Heart left ventricle (tissue), 16 donors: Measurements from ENCODE around the gene ZNF865. TPM values are rescaled to one million over a fixed set of nuclear protein-coding genes. Genes with fewer than 3 reads are reported as not detected.
"Not testable (repeated sequence)": the region's sequence is repeated elsewhere in the genome, so short reads cannot be mapped to it uniquely, and the experiment has no call there.

Experiments used
- ATAC-seq, 4 donors: fragments of 200-7000 bp; cut with Tn5 transposase; one replicate each; pipeline ENCODE4 v1.9.1; 2020 to 2022; ENCODE audit warnings: moderate library complexity in 4 of 4, mild to moderate bottlenecking in 3 of 4, moderate number of reproducible peaks in 1 of 4
- DNase-seq, 5 donors: peaks; one replicate each; pipeline ENCODE4 v3.0.0-alpha.2; 2020
- H3K27ac ChIP-seq, 12 donors: fragments of 200-600 bp; sonication (generic) in 4 of 12; one replicate each; pipeline versions ENCODE4 v1.5.0 to v1.8.0; 2016 to 2022; ENCODE audit warnings: mild to moderate bottlenecking in 2 of 12
- H3K27me3 ChIP-seq, 9 donors: fragments of 200-600 bp; sonication (generic) in 2 of 9; one replicate each; pipeline versions ENCODE4 v1.5.1 to v1.8.0; 2016 to 2022; ENCODE audit warnings: mild to moderate bottlenecking in 3 of 9
- H3K36me3 ChIP-seq, 9 donors: fragments of 200-600 bp; sonication (generic) in 2 of 9; one replicate each; pipeline versions ENCODE4 v1.5.0 to v1.8.0; 2018 to 2022; ENCODE audit warnings: mild to moderate bottlenecking in 2 of 9
- H3K4me1 ChIP-seq, 12 donors: fragments of 200-600 bp; sonication (generic) in 4 of 12; one replicate each; pipeline versions ENCODE4 v1.5.0 to v1.8.0; 2016 to 2022; ENCODE audit warnings: mild to moderate bottlenecking in 3 of 12
- H3K4me3 ChIP-seq, 12 donors: fragments of 200-600 bp; sonication (generic) in 4 of 12; one replicate each; pipeline versions ENCODE4 v1.5.0 to v1.8.0; 2017 to 2022; ENCODE audit warnings: mild to moderate bottlenecking in 9 of 12, moderate library complexity in 4 of 12
- H3K9me3 ChIP-seq, 12 donors: fragments of 200-600 bp; sonication (generic) in 4 of 12; one replicate each; pipeline versions ENCODE4 v1.5.0 to v1.8.0; 2016 to 2022; ENCODE audit warnings: mild to moderate bottlenecking in 1 of 12
- CTCF ChIP-seq, 12 donors: fragments of 200-600 bp; sonication (generic) in 4 of 12; IDR thresholded peaks; one replicate each; pipeline versions ENCODE4 v1.5.0 to v1.8.0; 2018 to 2022; ENCODE audit warnings: antibody characterized with exemption in 12 of 12, mild to moderate bottlenecking in 5 of 12
- POLR2A ChIP-seq, 2 donors: fragments of 450-650 bp; IDR thresholded peaks; one replicate each; pipeline ENCODE4 v1.6.1; 2017; ENCODE audit warnings: antibody characterized with exemption in 2 of 2, mild to moderate bottlenecking in 2 of 2, moderate library complexity in 2 of 2
- WGBS, 4 donors: extraction: QIAGEN DNeasy Blood & Tissue Kit in 2 of 4; methylation state at CpG; one replicate each; pipeline versions ENCODE4 v1.1.5 to v1.1.7; 2013 to 2018; 5-methylcytosine and 5-hydroxymethylcytosine counted together
- intact Hi-C, 10 donors: fragments of 100-400 bp; cut with DNase I; formaldehyde crosslinking; loops; one replicate each; pipeline versions ENCODE4 v1.11.1 to v1.14.2; 2022
- polyA plus RNA-seq, 2 donors: library from polyadenylated mRNA; stranded (reverse); fragments of 200-250 nt; gene quantifications; one replicate each; pipeline ENCODE4 v1.2.3, GENCODE V29; 2013
- total RNA-seq, 9 donors: library from RNA; depleted of rRNA in 2 of 9; stranded (reverse); fragments of >200 nt in 2 of 9; fragmentation: NEBNext Ultra II Directional in 3 of 9; extraction: Animal tissue kit (Norgen Biotek cat#: 25700) in 3 of 9; gene quantifications; one replicate each; pipeline versions ENCODE4 v1.1.0 to v1.2.4, GENCODE V29; 2016 to 2023
- donor health status: ischemic (EF 13 %, LVEDD 7.1; RV severe dilation, severe dysfunction).
- donor health status: healthy with polysubstance abuse.
- donor health status: DM: no; HTN: yes; CAD: no.
- donor health status: DM: no; HTN: no; CAD: no.
- donor health status: ischemic (EF 25% LVEDD 6.9; RV normal size, moderate dysfunction).
- donor health status: ischemic (EF 25% LVEDD 5.7; RV mildly dilated, moderate dysfunction).
- donor health status: healthy.
- donor health status: DM: yes; HTN: yes; CAD: no.
- donor health status: ischemic (EF 35%, LVEDD 5.7; RV mildly dilated, moderate dysfunction).
- donor health status: nonischemic (EF 11% LVEDD 7.7; RV severe dilation, severe dysfunction).
- donor health status: DM: yes; HTN: yes; CAD: no.
- donor health status: PGD.
- donor health status: ischemic (EF 29% LVEDD 5.4; RV normal size, mild dysfunction).
- donor health status: nonischemic (EF 23%, LVEDD 6.1; RV moderate dilation, normal function).

The ZNF865 gene
- total and polyA plus RNA-seq, 11 donors = 11.4 to 24.3 (median 14.2) TPM

GRCh38 chr19:55566823-55567222 lies 38.6 kb upstream of the ZNF865 start:
- ATAC-seq (no peak), DNase-seq (no peak)
- Histone ChIP-seq H3K27me3 (no peaks in the 10 kb centered on the region), H3K27ac (no peak overlapping the region), H3K4me3 (no peak overlapping the region), H3K9me3 (no peaks in the 10 kb centered on the region), H3K4me1 (peaks cover 0 to 16% (median 0%) of the 10 kb centered on the region in 12 donors), H3K36me3 (no peaks in the 10 kb centered on the region)
- intact Hi-C loops = no loop called here
- TF ChIP-seq POLR2A (IDR thresholded peaks at IDR 0.05) = no peak
- TF ChIP-seq CTCF (IDR thresholded peaks at IDR 0.05) = no peak
- WGBS, 4 donors = 36 to 46% (median 43%) methylated on average over 9 of the region's 9 CpGs

GRCh38 chr19:55567708-55568328 lies 37.6 kb upstream of the ZNF865 start:
- ATAC-seq (no peak), DNase-seq (no peak)
- intact Hi-C loops = no loop called here
- Histone ChIP-seq H3K27me3 (no peaks in the 10 kb centered on the region), H3K9me3 (no peaks in the 10 kb centered on the region), H3K4me1 (peaks cover 0 to 11% (median 0%) of the 10 kb centered on the region in 12 donors), H3K27ac (no peak overlapping the region), H3K4me3 (no peak overlapping the region), H3K36me3 (no peaks in the 10 kb centered on the region)
- TF ChIP-seq CTCF (IDR thresholded peaks at IDR 0.05) = no peak
- TF ChIP-seq POLR2A (IDR thresholded peaks at IDR 0.05) = no peak

GRCh38 chr19:55569477-55569876 lies 36.0 kb upstream of the ZNF865 start:
- intact Hi-C loops, H3K27ac ChIP-seq, H3K36me3 ChIP-seq, ATAC-seq, H3K27me3 ChIP-seq, H3K9me3 ChIP-seq, H3K4me3 ChIP-seq, H3K4me1 ChIP-seq, DNase-seq: not testable (repeated sequence)
- 88 to 92% (median 90%) methylated on average over 5 of the region's 5 CpGs for WGBS, 4 donors

GRCh38 chr19:55573929-55574328 lies 31.5 kb upstream of the ZNF865 start:
- DNase-seq, H3K4me3 ChIP-seq, ATAC-seq, H3K27ac ChIP-seq, H3K9me3 ChIP-seq, intact Hi-C loops, H3K27me3 ChIP-seq, H3K4me1 ChIP-seq: not testable (repeated sequence)
- 88 to 97% (median 94%) methylated on average over 6 of the region's 6 CpGs for WGBS, 4 donors
- H3K36me3 ChIP-seq = peaks cover 0 to 23% (median 16%) of the 10 kb centered on the region in 9 donors

- Histone ChIP-seq H3K27me3 (no peaks in the 10 kb centered on the region), H3K36me3 (peaks cover 0 to 26% (median 16%) of the 10 kb centered on the region in 9 donors), H3K4me3 (no peak overlapping the region), H3K27ac (no peak overlapping the region), H3K4me1 (peaks cover 0 to 20% (median 8%) of the 10 kb centered on the region in 12 donors), H3K9me3 (no peaks in the 10 kb centered on the region)
- DNase-seq = no peak
- ATAC-seq = no peak
- no peak for TF ChIP-seq POLR2A (IDR thresholded peaks at IDR 0.05)
- TF ChIP-seq CTCF (IDR thresholded peaks at IDR 0.05) = no peak
- WGBS, 4 donors = 91 to 93% (median 92%) methylated on average over 5 of the region's 5 CpGs
- intact Hi-C loops = loop anchor here in 1 of 10 donors (5.0 kb wide), 1 partner anchor 44 kb away; no protein-coding TSS in a partner anchor
Observed at GRCh38 chr19:55576746-55577145, 28.7 kb upstream of the ZNF865 start.
